Neural crest cell (in vitro differentiated cells): ENCODE measurements around the gene TMEM174. TPM values are rescaled to one million over a fixed set of nuclear protein-coding genes. Genes with fewer than 3 reads are reported as not detected.

Experiments used
- DNase-seq: peaks from one replicate; pipeline ENCODE4 v3.0.0; 2021; ENCODE audit warnings: low read depth, mixed read lengths, low spot score
- H3K27ac Mint-ChIP-seq: one replicate; pipeline ENCODE4 v1.8.0; 2021; ENCODE audit warnings: mild to moderate bottlenecking, mixed read lengths; ENCODE audit not compliant: unreplicated experiment
- H3K27me3 Mint-ChIP-seq: 2 replicates; pipeline ENCODE4 v1.8.0; 2021; ENCODE audit warnings: low read depth, mild to moderate bottlenecking, mixed read lengths
- H3K36me3 Mint-ChIP-seq: 2 replicates; pipeline ENCODE4 v1.8.0; 2021; ENCODE audit warnings: low read depth, mild to moderate bottlenecking, mixed read lengths
- H3K4me1 Mint-ChIP-seq: 2 replicates; pipeline ENCODE4 v1.8.0; 2021; ENCODE audit warnings: mixed read lengths
- H3K4me3 Mint-ChIP-seq: one replicate; pipeline ENCODE4 v1.8.0; 2021; ENCODE audit warnings: mild to moderate bottlenecking, mixed read lengths
- H3K9me3 Mint-ChIP-seq: 2 replicates; pipeline ENCODE4 v1.8.0; 2021; ENCODE audit warnings: mixed read lengths
- total RNA-seq: library from RNA; stranded (reverse); gene quantifications from 2 replicates; pipeline ENCODE4 v1.2.1, GENCODE V29; 2021
- TF ChIP-seq, protein P1 (sequence below): fragments of 200-600 bp; sonication (generic); conservative IDR thresholded peaks from 2 replicates; pipeline ENCODE4 v1.5.0; 2021; ENCODE audit warnings: antibody characterized with exemption, mild to moderate bottlenecking

The TMEM174 gene
- total RNA-seq, 1 donor from 2014 or later = not detected

DNA sequence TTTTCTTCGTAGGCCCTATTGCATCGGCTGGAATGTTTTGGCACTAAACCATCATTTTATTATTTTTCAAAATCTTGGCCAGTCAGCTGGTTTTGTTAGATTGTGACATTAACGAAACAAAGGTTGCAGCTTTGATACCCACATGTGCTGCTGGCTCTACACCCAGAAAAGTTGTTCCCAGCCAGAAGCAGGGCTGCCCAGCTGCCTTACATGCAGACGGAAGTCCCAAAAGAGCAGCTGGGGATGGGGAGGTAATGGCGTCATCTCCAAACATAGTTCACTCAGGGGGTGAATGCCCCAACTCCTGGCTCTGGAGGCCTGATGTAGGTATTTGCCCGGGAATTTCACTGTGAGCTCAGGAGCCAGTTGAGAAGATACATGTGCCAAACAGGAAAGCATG lies 29.3 kb upstream of the TMEM174 start:
- Mint-ChIP-seq H3K9me3 (no peaks in the 10 kb centered on the region), H3K36me3 (no peaks in the 10 kb centered on the region), H3K4me3 (no peak overlapping the region), H3K27ac (no peak overlapping the region), H3K4me1 (no peaks in the 10 kb centered on the region), H3K27me3 (no peaks in the 10 kb centered on the region)
- TF ChIP-seq, protein P1, sequence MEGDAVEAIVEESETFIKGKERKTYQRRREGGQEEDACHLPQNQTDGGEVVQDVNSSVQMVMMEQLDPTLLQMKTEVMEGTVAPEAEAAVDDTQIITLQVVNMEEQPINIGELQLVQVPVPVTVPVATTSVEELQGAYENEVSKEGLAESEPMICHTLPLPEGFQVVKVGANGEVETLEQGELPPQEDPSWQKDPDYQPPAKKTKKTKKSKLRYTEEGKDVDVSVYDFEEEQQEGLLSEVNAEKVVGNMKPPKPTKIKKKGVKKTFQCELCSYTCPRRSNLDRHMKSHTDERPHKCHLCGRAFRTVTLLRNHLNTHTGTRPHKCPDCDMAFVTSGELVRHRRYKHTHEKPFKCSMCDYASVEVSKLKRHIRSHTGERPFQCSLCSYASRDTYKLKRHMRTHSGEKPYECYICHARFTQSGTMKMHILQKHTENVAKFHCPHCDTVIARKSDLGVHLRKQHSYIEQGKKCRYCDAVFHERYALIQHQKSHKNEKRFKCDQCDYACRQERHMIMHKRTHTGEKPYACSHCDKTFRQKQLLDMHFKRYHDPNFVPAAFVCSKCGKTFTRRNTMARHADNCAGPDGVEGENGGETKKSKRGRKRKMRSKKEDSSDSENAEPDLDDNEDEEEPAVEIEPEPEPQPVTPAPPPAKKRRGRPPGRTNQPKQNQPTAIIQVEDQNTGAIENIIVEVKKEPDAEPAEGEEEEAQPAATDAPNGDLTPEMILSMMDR = no peak
- no peak for DNase-seq

DNA sequence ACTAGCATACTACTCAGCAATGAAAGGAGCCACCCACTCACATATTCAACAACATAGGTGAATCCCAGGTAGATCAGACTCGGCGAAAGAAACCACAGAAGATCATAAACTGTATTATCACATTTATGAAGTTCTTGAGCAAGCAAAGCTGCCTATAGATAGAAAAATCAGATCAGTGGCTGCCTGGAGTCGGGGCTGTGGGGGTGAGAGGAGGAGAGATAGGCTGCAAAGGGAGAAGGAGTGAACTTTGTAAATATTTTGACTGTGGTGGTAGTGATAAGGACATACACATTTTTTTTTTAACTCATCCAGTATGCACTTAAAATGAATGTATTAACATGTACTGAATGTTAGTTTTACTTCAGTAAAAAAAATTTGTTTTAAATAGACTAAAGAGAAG lies 23.5 kb upstream of the TMEM174 start:
- Mint-ChIP-seq H3K4me3 (no peak overlapping the region), H3K27me3 (no peaks in the 10 kb centered on the region), H3K27ac (no peak overlapping the region), H3K36me3 (no peaks in the 10 kb centered on the region), H3K9me3 (no peaks in the 10 kb centered on the region), H3K4me1 (no peaks in the 10 kb centered on the region)
- TF ChIP-seq, protein P1 = no peak
- no peak for DNase-seq

DNA sequence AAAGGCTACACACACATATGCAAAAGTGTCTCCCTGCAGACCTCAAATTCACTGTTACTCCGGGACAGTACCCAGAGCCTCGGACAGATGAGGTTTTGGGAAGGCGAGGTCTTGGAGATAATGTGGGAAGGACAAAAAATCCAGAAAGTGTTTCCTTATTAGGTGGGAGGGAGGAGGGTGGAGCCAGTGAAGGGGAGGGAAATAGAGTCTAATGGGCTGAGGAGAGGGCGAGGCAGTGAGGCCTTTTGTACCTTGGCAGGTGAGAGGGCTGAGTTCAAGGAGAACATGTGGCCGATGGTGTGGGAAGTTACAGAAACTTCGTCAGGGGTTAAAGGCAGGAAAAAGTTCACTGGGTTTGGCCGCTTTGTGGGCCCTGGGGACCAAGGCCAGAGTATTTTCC lies 22.1 kb upstream of the TMEM174 start:
- H3K27ac Mint-ChIP-seq = peak overlapping the region; percentile 63

DNA sequence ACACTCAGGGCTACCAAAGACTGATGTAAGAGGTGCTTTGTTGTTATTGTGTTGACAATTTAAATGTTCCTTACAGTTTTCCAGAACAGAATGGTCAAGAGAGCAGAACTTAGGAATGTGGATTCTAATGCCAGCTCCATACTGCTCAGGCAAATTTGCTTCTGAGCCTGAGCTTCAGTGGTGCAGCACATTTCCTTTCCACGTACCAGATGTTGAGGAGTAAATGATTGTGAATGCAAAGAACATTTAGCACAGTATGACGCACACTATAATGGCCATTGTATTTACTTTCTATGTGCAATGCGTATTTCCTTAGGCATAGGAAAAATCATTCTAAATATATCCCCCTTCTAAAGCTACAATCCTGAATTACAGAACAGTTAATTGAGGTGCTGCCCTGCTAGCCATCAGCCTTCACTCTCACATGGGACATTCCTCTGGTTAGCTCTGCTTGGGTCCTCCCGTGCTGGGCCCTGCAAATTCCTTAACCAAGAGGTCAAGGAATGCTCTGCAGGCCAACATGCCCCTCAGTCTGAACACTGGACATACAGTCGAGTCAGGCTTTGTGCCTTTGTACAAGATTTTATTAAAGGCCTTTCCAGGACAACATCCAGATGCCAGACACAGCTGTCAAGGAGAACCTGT lies 21.1 kb upstream of the TMEM174 start:
- Mint-ChIP-seq H3K9me3 (no peaks in the 10 kb centered on the region), H3K27ac (no peak overlapping the region), H3K4me3 (no peak overlapping the region), H3K36me3 (no peaks in the 10 kb centered on the region), H3K4me1 (no peaks in the 10 kb centered on the region), H3K27me3 (no peaks in the 10 kb centered on the region)
- TF ChIP-seq, protein P1 = no peak
- no peak for DNase-seq

More for the DNA sequence above, 22.1 kb upstream of the TMEM174 start:
- TF ChIP-seq, protein P1 = no peak
- Mint-ChIP-seq H3K4me1 (no peaks in the 10 kb centered on the region), H3K36me3 (no peaks in the 10 kb centered on the region), H3K27me3 (no peaks in the 10 kb centered on the region), H3K9me3 (no peaks in the 10 kb centered on the region), H3K4me3 (no peak overlapping the region)
- no peak for DNase-seq

DNA sequence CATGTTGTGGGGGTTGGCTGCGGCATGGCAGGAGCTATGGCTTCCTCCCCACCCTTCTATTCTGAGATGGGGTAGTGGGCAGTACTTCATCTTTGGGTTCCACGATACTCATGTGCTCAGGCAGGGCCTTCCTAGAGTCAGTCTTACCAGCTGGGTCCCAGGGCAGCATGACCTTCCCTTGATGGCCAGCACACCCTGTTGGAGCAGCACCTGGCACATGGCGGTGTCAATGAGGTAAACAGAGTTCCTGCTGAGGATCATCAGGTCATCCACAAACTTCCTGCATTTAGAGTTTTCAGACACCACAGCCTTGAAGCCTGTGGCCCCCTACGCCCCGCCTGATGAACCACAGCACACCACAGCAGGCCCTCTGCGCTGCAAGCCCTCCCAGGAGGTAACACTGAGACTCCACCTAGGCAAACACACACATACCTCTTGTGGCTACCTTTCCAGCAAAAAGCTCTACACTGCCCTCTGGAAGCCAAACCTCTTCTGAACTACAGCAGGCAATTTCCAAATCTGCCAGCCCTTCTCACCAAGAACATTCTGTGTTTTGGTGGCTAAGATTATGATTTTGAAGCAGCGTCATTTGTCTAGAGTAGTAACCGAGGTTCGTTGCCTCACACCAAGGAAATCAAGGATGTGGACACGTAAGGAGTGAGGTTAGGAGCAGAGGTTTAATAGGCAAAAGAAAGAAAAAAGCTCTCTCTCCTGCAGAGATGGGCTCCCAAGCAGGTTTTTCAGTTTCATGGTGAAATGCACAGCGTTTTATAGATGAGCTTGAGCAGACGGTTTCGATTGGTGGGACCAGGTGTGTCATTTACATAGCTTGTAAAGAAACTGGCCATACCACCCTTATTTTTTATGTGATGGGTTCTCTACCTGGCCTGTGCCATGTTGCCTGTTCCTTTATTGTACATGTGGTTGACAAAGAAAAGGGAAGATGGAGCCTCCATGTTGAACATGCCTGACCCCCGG lies 20.3 kb upstream of the TMEM174 start:
- H3K27me3 Mint-ChIP-seq = no peaks in the 10 kb centered on the region
- H3K4me3 Mint-ChIP-seq = no peak overlapping the region
- no peaks in the 10 kb centered on the region for H3K4me1 Mint-ChIP-seq
- no peak for DNase-seq
- TF ChIP-seq, protein P1 = no peak
- H3K36me3 Mint-ChIP-seq = no peaks in the 10 kb centered on the region
- H3K9me3 Mint-ChIP-seq = no peaks in the 10 kb centered on the region
- no peak overlapping the region for H3K27ac Mint-ChIP-seq
